Spleen (tissue), 11 donors: ENCODE data around the gene KRTAP12-1. TPM values are rescaled to one million over a fixed set of nuclear protein-coding genes. Genes with fewer than 3 reads are reported as not detected.
"Not testable (repeated sequence)": the region's sequence is repeated elsewhere in the genome, so short reads cannot be mapped to it uniquely, and the experiment has no call there.

Experiments used
- DNase-seq: peaks from one replicate; pipeline ENCODE4 v3.0.0-alpha.2; 2020
- H3K27ac ChIP-seq, 8 donors: fragments of 200-600 bp; sonication (generic) in 7 of 8; 1 replicate in 4 of 8; 2 replicates in 4 of 8; pipeline versions ENCODE4 v1.5.0 to v1.8.0; 2016 to 2021; ENCODE audit warnings: inconsistent platforms in 4 of 8, mild to moderate bottlenecking in 4 of 8, moderate library complexity in 1 of 8
- H3K27me3 ChIP-seq, 7 donors: fragments of 200-600 bp; sonication (generic) in 6 of 7; replicated peaks in 1 of 7; 1 replicate in 4 of 7; 2 replicates in 3 of 7; pipeline versions ENCODE4 v1.5.0 to v1.8.0; 2016 to 2021; ENCODE audit warnings: inconsistent platforms in 3 of 7, mild to moderate bottlenecking in 1 of 7
- H3K36me3 ChIP-seq, 6 donors: fragments of 200-600 bp; sonication (generic) in 5 of 6; 1 replicate in 4 of 6; 2 replicates in 2 of 6; pipeline versions ENCODE4 v1.5.0 to v1.8.0; 2016 to 2021; ENCODE audit warnings: inconsistent platforms in 2 of 6
- H3K4me1 ChIP-seq, 6 donors: fragments of 200-600 bp; sonication (generic) in 5 of 6; 1 replicate in 3 of 6; 2 replicates in 3 of 6; pipeline versions ENCODE4 v1.5.0 to v1.8.0; 2016 to 2021; ENCODE audit warnings: inconsistent platforms in 3 of 6
- H3K4me3 ChIP-seq, 8 donors: fragments of 200-600 bp; sonication (generic) in 7 of 8; 1 replicate in 4 of 8; 2 replicates in 4 of 8; pipeline versions ENCODE4 v1.5.0 to v1.8.0; 2016 to 2021; ENCODE audit warnings: inconsistent platforms in 4 of 8, mild to moderate bottlenecking in 4 of 8, moderate library complexity in 2 of 8
- H3K9me3 ChIP-seq, 8 donors: fragments of 200-600 bp; sonication (generic) in 7 of 8; 1 replicate in 4 of 8; 2 replicates in 4 of 8; pipeline versions ENCODE4 v1.5.0 to v1.8.0; 2016 to 2021; ENCODE audit warnings: inconsistent platforms in 4 of 8
- CTCF ChIP-seq, 11 experiments: fragments of 200-600 bp in 7 of 11; fragments of 450-650 bp in 4 of 11; sonication (generic) in 4 of 11; IDR thresholded peaks in 8 of 11; conservative IDR thresholded peaks in 3 of 11; 1 replicate in 7 of 11; 2 replicates in 4 of 11; pipeline versions ENCODE4 v1.4.0 to v1.8.0; 2016 to 2021; ENCODE audit warnings: antibody characterized with exemption in 11 of 11, inconsistent platforms in 4 of 11, mild to moderate bottlenecking in 1 of 11
- POLR2A ChIP-seq, 3 donors: fragments of 450-650 bp; IDR thresholded peaks; one replicate each; pipeline ENCODE4 v1.5.1; 2017; ENCODE audit warnings: antibody characterized with exemption in 3 of 3, mild to moderate bottlenecking in 1 of 3
- POLR2AphosphoS5 ChIP-seq, 3 donors: sonication (generic); formaldehyde crosslinking; IDR thresholded peaks; one replicate each; pipeline ENCODE4 v1.5.1; 2017; ENCODE audit warnings: antibody characterized with exemption in 3 of 3
- WGBS, 5 donors: extraction: QIAGEN DNeasy Blood & Tissue Kit in 3 of 5; methylation state at CpG; one replicate each; pipeline versions ENCODE4 v1.1.5 to v1.1.7; 2013 to 2018; 5-methylcytosine and 5-hydroxymethylcytosine counted together
- intact Hi-C: fragments of 100-400 bp; cut with DNase I; formaldehyde crosslinking; loops from one replicate; pipeline ENCODE4 v1.15.0; 2023; ENCODE audit warnings: low total_unique reads
- polyA plus RNA-seq, 3 donors: library from polyadenylated mRNA; stranded (reverse); fragments of 200-250 nt; gene quantifications; one replicate each; pipeline ENCODE4 v1.2.1, GENCODE V29; 2013
- total RNA-seq, 7 donors: library from RNA; depleted of rRNA in 3 of 7; stranded (reverse); fragments of >200 nt in 3 of 7; fragmentation: NEBNext Ultra II Directional in 4 of 7; extraction: Animal tissue kit (Norgen Biotek cat#: 25700) in 4 of 7; gene quantifications; one replicate each; pipeline versions ENCODE4 v1.1.0 to v1.2.1, GENCODE V29; 2016 to 2021
- donor health status: healthy with polysubstance abuse.
- donor health status: DM: no; HTN: no; CAD: no; lungs with moderate emphysema.
- donor health status: DM: no; HTN: no; CAD: no.
- donor health status: Bipolar disorder and iron deficiency.
- donor health status: healthy.
- donor health status: DM: no; HTN: no; CAD: no.
- donor health status: DM: yes; HTN: yes; CAD: no.

The KRTAP12-1 gene
- total and polyA plus RNA-seq, 10 donors: not detected

DNA sequence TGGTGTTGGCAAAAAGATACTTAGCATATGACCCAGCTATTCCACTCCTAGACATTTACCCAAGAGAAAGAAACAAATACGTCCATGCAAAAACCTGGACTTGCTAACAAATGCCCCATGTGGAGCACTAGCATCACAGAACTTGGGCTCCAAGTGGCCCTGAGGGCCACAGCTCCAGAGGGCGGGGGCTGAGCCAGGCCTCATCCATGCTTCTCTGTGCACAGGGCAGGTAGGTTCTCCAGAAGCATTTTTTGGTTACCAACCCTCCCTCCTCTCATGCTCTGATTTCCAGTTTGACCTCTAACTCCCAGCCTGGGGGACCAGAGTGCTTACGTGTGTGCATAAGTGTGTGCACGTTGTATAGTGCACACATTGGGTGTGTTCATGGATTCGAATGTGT lies 17.3 kb downstream of the KRTAP12-1 start:
- Histone ChIP-seq H3K27ac (no peak overlapping the region), H3K36me3 (no peaks in the 10 kb centered on the region), H3K4me3 (no peak overlapping the region), H3K27me3 (peaks cover 0 to 9% (median 0%) of the 10 kb centered on the region in 7 donors), H3K4me1 (no peaks in the 10 kb centered on the region), H3K9me3 (peaks cover 0 to 32% (median 15%) of the 10 kb centered on the region in 8 donors)
- intact Hi-C loops: no loop called here
- TF ChIP-seq CTCF (IDR thresholded peaks at IDR 0.05 in 8 of 11, conservative IDR thresholded peaks at IDR 0.05 in 3 of 11) (no peak), POLR2AphosphoS5 (IDR thresholded peaks at IDR 0.05) (no peak), POLR2A (IDR thresholded peaks at IDR 0.05) (no peak)
- 87 to 93% (median 90%) methylated on average over 5 of the region's 5 CpGs for WGBS, 5 donors
- no peak for DNase-seq

DNA sequence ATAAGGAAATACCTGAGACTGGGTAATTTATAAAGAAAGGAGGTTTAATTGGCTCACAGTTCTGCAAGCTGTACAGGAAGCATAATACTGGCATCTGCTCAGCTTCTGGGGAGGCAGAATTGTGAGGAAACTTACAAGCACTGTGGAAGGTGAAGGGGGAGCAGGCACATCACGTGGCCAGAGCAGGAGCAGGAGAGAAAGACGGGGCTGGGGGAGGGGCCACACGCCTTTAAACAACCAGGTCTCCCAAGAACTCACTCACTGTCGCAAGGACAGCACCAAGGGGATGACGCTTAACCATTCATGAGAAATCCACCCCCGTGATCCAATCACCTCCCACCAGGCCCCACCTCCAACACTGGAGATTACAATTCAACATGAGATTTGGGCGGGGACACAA lies 20.4 kb downstream of the KRTAP12-1 start:
- H3K4me3 ChIP-seq, H3K36me3 ChIP-seq, intact Hi-C loops, H3K27ac ChIP-seq, DNase-seq: not testable (repeated sequence)
- 57 to 76% (median 62%) methylated on average over 7 of the region's 7 CpGs for WGBS, 5 donors
- peaks cover 0 to 31% (median 19%) of the 10 kb centered on the region in 8 donors for H3K9me3 ChIP-seq
- H3K4me1 ChIP-seq: peaks cover 0 to 21% (median 6%) of the 10 kb centered on the region in 6 donors
- peaks cover 0 to 20% (median 0%) of the 10 kb centered on the region in 7 donors for H3K27me3 ChIP-seq

DNA sequence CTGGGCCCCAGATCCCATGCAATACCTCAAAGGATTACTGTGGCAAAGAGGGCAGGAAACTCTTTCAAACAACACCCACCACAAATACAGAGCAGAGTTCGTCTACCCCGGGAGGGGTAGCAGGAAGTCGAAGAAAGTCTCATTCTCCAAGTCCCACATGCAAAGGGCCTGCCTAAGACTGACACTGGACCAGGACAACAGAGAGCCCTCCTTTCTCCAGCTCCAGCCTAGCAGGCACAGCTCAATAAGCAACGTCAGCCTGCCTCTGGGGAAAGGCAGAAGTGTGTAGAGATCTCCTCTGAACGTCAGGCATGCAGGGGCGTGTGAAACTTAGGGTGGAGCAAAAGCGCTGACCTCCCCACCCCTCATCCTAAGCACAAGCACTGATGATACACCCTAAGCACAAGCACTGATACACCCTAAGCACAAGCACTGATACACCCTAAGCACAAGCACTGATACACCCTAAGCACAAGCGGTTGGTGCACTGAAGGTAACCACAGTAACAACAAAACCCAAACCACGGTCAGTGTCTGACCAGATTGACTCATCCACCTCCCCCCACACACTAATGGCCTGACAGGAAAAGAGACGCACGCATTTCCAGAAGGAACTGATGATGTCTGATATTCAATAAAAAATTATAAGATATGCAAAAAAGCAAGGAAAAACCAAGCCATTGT lies 22.9 kb downstream of the KRTAP12-1 start:
- H3K27me3 ChIP-seq: peaks cover 0 to 23% (median 0%) of the 10 kb centered on the region in 7 donors
- no peak for DNase-seq
- no peaks in the 10 kb centered on the region for H3K36me3 ChIP-seq
- no peak overlapping the region for H3K4me3 ChIP-seq
- peaks cover 0 to 21% (median 6%) of the 10 kb centered on the region in 6 donors for H3K4me1 ChIP-seq
- peak overlapping the region in 7 of 8 donors; percentile 2 to 90 (median 76) for H3K27ac ChIP-seq
- H3K9me3 ChIP-seq: peaks cover 0 to 35% (median 26%) of the 10 kb centered on the region in 8 donors
- intact Hi-C loops: no loop called here
- TF ChIP-seq CTCF (IDR thresholded peaks at IDR 0.05 in 8 of 11, conservative IDR thresholded peaks at IDR 0.05 in 3 of 11) (no peak), POLR2AphosphoS5 (IDR thresholded peaks at IDR 0.05) (peak in 1 of 3 donors; percentile 11), POLR2A (IDR thresholded peaks at IDR 0.05) (no peak)
- 51 to 65% (median 56%) methylated on average over 11 of the region's 11 CpGs for WGBS, 5 donors

GRCh38 chr21:44658541-44658910 lies 23.4 kb downstream of the KRTAP12-1 start:
- no peak for TF ChIP-seq POLR2AphosphoS5 (IDR thresholded peaks at IDR 0.05)
- H3K27me3 ChIP-seq: peaks cover 0 to 29% (median 0%) of the 10 kb centered on the region in 7 donors
- no peaks in the 10 kb centered on the region for H3K36me3 ChIP-seq
- no peak overlapping the region for H3K4me3 ChIP-seq
- H3K9me3 ChIP-seq: peaks cover 0 to 30% (median 21%) of the 10 kb centered on the region in 8 donors
- intact Hi-C loops: no loop called here
- H3K27ac ChIP-seq: peak overlapping the region; percentile 2 to 90 (median 72)
- no peak for DNase-seq
- 67 to 84% (median 72%) methylated on average over 5 of the region's 5 CpGs for WGBS, 5 donors
- H3K4me1 ChIP-seq: peaks cover 0 to 21% (median 6%) of the 10 kb centered on the region in 6 donors
